Natural killer cell treated with Interleukin-12 subunit alpha and Interleukin-12 subunit beta and Interleukin-15 and Interleukin-18, amount 100 ng/mL, for 72 hours (primary cell): ENCODE results near the gene GSC. TPM values are rescaled to one million over a fixed set of nuclear protein-coding genes. Genes with fewer than 3 reads are reported as not detected.
"Not testable (repeated sequence)": the region's sequence is repeated elsewhere in the genome, so short reads cannot be mapped to it uniquely, and the experiment has no call there.

Experiments used
- ATAC-seq, 2 donors: fragments of 150-1000 bp; cut with Tn5 transposase in 1 of 2; sonication (Bioruptor Pico), chemical (Tn5 transposase) in 1 of 2; 2 replicates each; pipeline ENCODE4 v1.10.0; 2021
- DNase-seq: peaks from one replicate; pipeline ENCODE4 v3.0.0; 2022; ENCODE audit warnings: low spot score
- H3K27ac Mint-ChIP-seq, 2 donors: 1 replicate in 1 of 2; 2 replicates in 1 of 2; pipeline ENCODE4 v1.8.0; 2022; ENCODE audit warnings: mixed read lengths in 2 of 2, mild to moderate bottlenecking in 1 of 2, moderate library complexity in 1 of 2
- H3K27me3 Mint-ChIP-seq, 2 donors: 1 replicate in 1 of 2; 2 replicates in 1 of 2; pipeline ENCODE4 v1.8.0; 2022; ENCODE audit warnings: mixed read lengths in 2 of 2
- H3K36me3 Mint-ChIP-seq: one replicate; pipeline ENCODE4 v1.8.0; 2022; ENCODE audit warnings: mixed read lengths
- H3K4me1 Mint-ChIP-seq, 2 donors: 1 replicate in 1 of 2; 2 replicates in 1 of 2; pipeline ENCODE4 v1.8.0; 2022; ENCODE audit warnings: low read depth in 2 of 2, mixed read lengths in 2 of 2, mild to moderate bottlenecking in 1 of 2
- H3K4me3 Mint-ChIP-seq: one replicate; pipeline ENCODE4 v1.8.0; 2022; ENCODE audit warnings: mixed read lengths
- H3K9me3 Mint-ChIP-seq: 2 replicates; pipeline ENCODE4 v1.8.0; 2022; ENCODE audit warnings: mixed read lengths
- total RNA-seq, 2 donors: library from RNA; stranded (reverse); gene quantifications; one replicate each; pipeline ENCODE4 v1.2.3, GENCODE V29; 2022

The GSC gene
- total RNA-seq: not detected

DNA sequence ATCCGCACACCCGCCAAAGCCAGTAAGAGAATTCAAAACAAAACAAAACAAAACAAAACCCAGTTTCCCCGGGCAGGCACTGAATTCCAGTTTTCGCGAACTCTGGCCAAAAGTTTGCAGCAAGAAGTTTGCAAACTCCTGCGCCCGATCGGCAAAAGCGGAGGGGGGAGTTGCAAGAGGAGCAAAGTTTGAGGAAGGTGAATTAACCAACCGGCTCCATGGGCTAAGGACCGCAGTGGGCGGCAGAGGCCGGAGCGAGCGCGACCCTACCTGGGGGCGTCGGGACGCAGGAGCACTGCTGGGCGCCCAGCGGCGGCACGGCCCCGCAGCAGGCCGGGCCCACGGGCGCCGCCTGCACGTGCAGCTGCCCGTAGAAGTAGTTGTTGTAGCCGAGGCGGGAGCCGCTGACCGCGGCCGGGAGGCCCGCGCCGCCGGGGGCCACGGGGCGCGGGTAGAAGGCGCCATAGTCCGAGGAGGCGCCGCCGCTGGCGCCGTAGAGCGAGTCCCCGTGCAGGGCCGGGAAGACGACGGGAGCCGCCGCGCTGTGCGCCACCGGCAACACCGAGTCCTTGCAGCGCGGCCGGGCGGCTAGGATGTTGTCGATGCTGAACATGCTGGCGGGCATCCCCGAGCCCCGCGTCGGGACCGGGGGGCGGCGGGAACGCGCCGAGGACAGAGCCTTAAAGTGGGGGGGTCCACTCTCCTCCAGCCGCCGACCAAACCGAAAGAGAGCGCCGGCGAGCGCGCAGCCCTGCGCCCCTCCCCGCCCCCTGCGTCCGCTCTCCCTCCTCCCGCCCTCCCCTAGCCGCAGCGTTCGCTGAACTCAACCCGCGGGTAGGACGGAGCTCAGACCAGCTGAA lies at the start of gene GSC:
TSS of gene GSC (minus strand) at position 723 of the 860 bp plus-strand sequence. CDS start at position 625, 98 bp downstream.
- Mint-ChIP-seq H3K4me1 (peaks cover 22 to 23% of the 10 kb centered on the region in 2 donors), H3K27ac (no peak within 1 kb of the TSS)
- DNase-seq: no peak

GRCh38 chr14:94819531-94819930 lies 49.6 kb upstream of the GSC start:
- DNase-seq: no peak
- Mint-ChIP-seq H3K4me3 (no peak overlapping the region), H3K27ac (no peak overlapping the region), H3K9me3 (no peaks in the 10 kb centered on the region), H3K27me3 (peaks cover 8 to 15% of the 10 kb centered on the region in 2 donors), H3K4me1 (no peaks in the 10 kb centered on the region), H3K36me3 (no peaks in the 10 kb centered on the region)
- no peak for ATAC-seq

More for the DNA sequence above, at the start of gene GSC:
- ATAC-seq: peak; percentile 58 to 59
- Mint-ChIP-seq H3K27me3 (peaks cover 57 to 73% of the 10 kb centered on the region in 2 donors), H3K4me3 (peak within 1 kb of the TSS; percentile 73), H3K36me3 (no peaks in the 10 kb centered on the region), H3K9me3 (no peaks in the 10 kb centered on the region)

- ATAC-seq: no peak
- H3K4me1 Mint-ChIP-seq: no peaks in the 10 kb centered on the region
These were observed 46.2 kb upstream of the GSC start for GRCh38 chr14:94816113-94816512.

GRCh38 chr14:94805680-94806288 lies 35.9 kb upstream of the GSC start:
- no peak for DNase-seq
- Mint-ChIP-seq H3K27me3 (peaks cover 10 to 21% of the 10 kb centered on the region in 2 donors), H3K27ac (no peak overlapping the region), H3K4me3 (no peak overlapping the region), H3K9me3 (no peaks in the 10 kb centered on the region), H3K36me3 (no peaks in the 10 kb centered on the region), H3K4me1 (no peaks in the 10 kb centered on the region)
- no peak for ATAC-seq

More at GRCh38 chr14:94816113-94816512, 46.2 kb upstream of the GSC start:
- Mint-ChIP-seq H3K27me3 (no peaks in the 10 kb centered on the region), H3K4me3 (no peak overlapping the region), H3K27ac (no peak overlapping the region), H3K9me3 (no peaks in the 10 kb centered on the region), H3K36me3 (no peaks in the 10 kb centered on the region)
- no peak for DNase-seq

DNA sequence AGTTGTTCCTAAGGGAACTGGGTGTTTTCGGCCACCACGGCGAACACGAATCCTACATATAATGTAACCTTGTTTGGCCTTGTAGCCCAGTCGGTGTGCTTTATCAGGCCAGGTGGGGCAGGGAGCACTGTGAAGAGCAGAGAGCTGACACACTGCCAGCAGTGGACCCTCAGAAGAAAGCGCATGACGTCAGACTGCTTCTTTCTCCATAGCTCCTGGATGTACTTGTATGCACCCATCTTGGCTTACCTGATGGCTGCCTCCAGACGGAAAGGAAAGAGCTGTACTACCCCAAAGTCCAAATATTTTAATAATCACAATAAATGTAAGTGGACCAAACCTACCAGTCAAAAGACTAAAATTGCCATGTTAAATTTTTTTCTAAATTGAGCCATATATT lies 31.3 kb upstream of the GSC start:
- ATAC-seq: no peak
- H3K9me3 Mint-ChIP-seq: no peaks in the 10 kb centered on the region
- peaks cover 7% of the 10 kb centered on the region in 2 donors for H3K27me3 Mint-ChIP-seq
- H3K4me3 Mint-ChIP-seq: no peak overlapping the region
- no peak for DNase-seq
- H3K27ac Mint-ChIP-seq: no peak overlapping the region
- no peaks in the 10 kb centered on the region for H3K36me3 Mint-ChIP-seq
- no peaks in the 10 kb centered on the region for H3K4me1 Mint-ChIP-seq

- not testable (repeated sequence) for ATAC-seq, H3K4me3 Mint-ChIP-seq, DNase-seq, H3K4me1 Mint-ChIP-seq, H3K36me3 Mint-ChIP-seq, H3K27ac Mint-ChIP-seq, H3K27me3 Mint-ChIP-seq, H3K9me3 Mint-ChIP-seq
These were observed 30.9 kb upstream of the GSC start for GRCh38 chr14:94800764-94801163.

GRCh38 chr14:94797887-94798286 lies 28.0 kb upstream of the GSC start:
- Mint-ChIP-seq H3K9me3 (no peaks in the 10 kb centered on the region), H3K27ac (no peak overlapping the region), H3K27me3 (peaks cover 6 to 18% of the 10 kb centered on the region in 2 donors), H3K4me1 (no peaks in the 10 kb centered on the region), H3K4me3 (no peak overlapping the region), H3K36me3 (no peaks in the 10 kb centered on the region)
- DNase-seq (no peak), ATAC-seq (no peak)

GRCh38 chr14:94796278-94796677 lies 26.4 kb upstream of the GSC start:
- Mint-ChIP-seq H3K4me3 (no peak overlapping the region), H3K36me3 (no peaks in the 10 kb centered on the region), H3K27me3 (peaks cover 9 to 22% of the 10 kb centered on the region in 2 donors), H3K9me3 (no peaks in the 10 kb centered on the region), H3K4me1 (no peaks in the 10 kb centered on the region), H3K27ac (no peak overlapping the region)
- ATAC-seq (no peak), DNase-seq (no peak)

DNA sequence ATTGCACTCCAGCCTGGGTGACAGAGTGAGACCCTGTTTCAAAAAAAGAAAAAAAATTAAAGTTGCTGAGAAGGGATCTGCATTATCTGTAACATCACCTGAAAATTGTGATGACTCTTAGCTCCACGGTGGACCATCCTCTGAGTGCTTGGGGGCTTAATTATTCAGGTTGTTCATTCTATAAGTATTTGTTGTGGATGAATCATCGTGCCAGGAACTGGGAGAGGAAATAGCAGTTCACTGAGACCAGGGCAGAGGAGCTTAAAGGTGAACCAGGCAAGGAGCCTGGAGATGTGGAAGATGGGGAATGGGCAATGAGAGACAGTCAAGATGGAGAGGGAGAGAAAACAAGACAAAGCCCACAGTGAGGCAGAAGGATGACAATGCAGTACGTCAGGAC lies 25.5 kb upstream of the GSC start:
- Mint-ChIP-seq H3K27ac (no peak overlapping the region), H3K36me3 (no peaks in the 10 kb centered on the region), H3K9me3 (peaks cover 2% of the 10 kb centered on the region), H3K4me1 (no peaks in the 10 kb centered on the region), H3K4me3 (no peak overlapping the region), H3K27me3 (peaks cover 13 to 26% of the 10 kb centered on the region in 2 donors)
- no peak for DNase-seq
- no peak for ATAC-seq

- Mint-ChIP-seq H3K27ac (no peak overlapping the region), H3K36me3 (no peaks in the 10 kb centered on the region), H3K4me1 (no peaks in the 10 kb centered on the region), H3K9me3 (peaks cover 2% of the 10 kb centered on the region), H3K4me3 (no peak overlapping the region), H3K27me3 (peaks cover 13 to 26% of the 10 kb centered on the region in 2 donors)
- ATAC-seq (no peak), DNase-seq (no peak)
These were observed 24.0 kb upstream of the GSC start for GRCh38 chr14:94793901-94794300.

GRCh38 chr14:94787655-94788054 lies 17.7 kb upstream of the GSC start:
- DNase-seq: no peak
- H3K4me3 Mint-ChIP-seq: no peak overlapping the region

GRCh38 chr14:94787092-94787491 lies 17.2 kb upstream of the GSC start:
- Mint-ChIP-seq H3K27me3 (peaks cover 12 to 14% of the 10 kb centered on the region in 2 donors), H3K9me3 (peaks cover 2% of the 10 kb centered on the region), H3K36me3 (no peaks in the 10 kb centered on the region), H3K27ac (no peak overlapping the region), H3K4me3 (no peak overlapping the region), H3K4me1 (no peaks in the 10 kb centered on the region)
- ATAC-seq (peak in 1 of 2 donors; percentile 36), DNase-seq (no peak)

More at GRCh38 chr14:94787655-94788054, 17.7 kb upstream of the GSC start:
- H3K27ac Mint-ChIP-seq: no peak overlapping the region
- no peaks in the 10 kb centered on the region for H3K4me1 Mint-ChIP-seq
- peaks cover 2% of the 10 kb centered on the region for H3K9me3 Mint-ChIP-seq
- peak; percentile 13 to 31 for ATAC-seq
- H3K36me3 Mint-ChIP-seq: no peaks in the 10 kb centered on the region
- peaks cover 13 to 14% of the 10 kb centered on the region in 2 donors for H3K27me3 Mint-ChIP-seq

- H3K4me3 Mint-ChIP-seq: no peak overlapping the region
- no peak overlapping the region for H3K27ac Mint-ChIP-seq
- H3K27me3 Mint-ChIP-seq: peaks cover 22 to 23% of the 10 kb centered on the region in 2 donors
- ATAC-seq (no peak), DNase-seq (no peak)
- H3K4me1 Mint-ChIP-seq: peaks cover under 1 to 2% of the 10 kb centered on the region in 2 donors
- H3K36me3 Mint-ChIP-seq: peaks cover 1% of the 10 kb centered on the region
- H3K9me3 Mint-ChIP-seq: no peaks in the 10 kb centered on the region
These were observed 10.9 kb upstream of the GSC start for GRCh38 chr14:94780536-94781399.
